Panc1 (cell line): ENCODE measurements around the gene PTPRO.

ENCODE experiments used
- CTCF ChIP-seq: fragments of 450-650 bp; IDR thresholded peaks from 2 replicates; pipeline ENCODE4 v1.5.1; 2017; ENCODE audit warnings: mild to moderate bottlenecking
- POLR2AphosphoS5 ChIP-seq: IDR thresholded peaks from 2 replicates; pipeline ENCODE4 v1.6.1; 2012; ENCODE audit warnings: mild to moderate bottlenecking, low read depth, low read length, moderate library complexity
- REST ChIP-seq, 2 experiments: IDR thresholded peaks; 2 replicates each; pipeline ENCODE4 v1.6.1; 2011 to 2012; ENCODE audit warnings: low read depth in 2 of 2, control low read depth in 1 of 2, low read length in 1 of 2, mild to moderate bottlenecking in 1 of 2, moderate library complexity in 1 of 2; ENCODE audit not compliant: insufficient read depth in 1 of 2
- SIN3A ChIP-seq: IDR thresholded peaks from 2 replicates; pipeline ENCODE4 v1.6.1; 2012; ENCODE audit warnings: low read depth, mild to moderate bottlenecking, low read length, moderate library complexity, borderline replicate concordance; ENCODE audit not compliant: insufficient read depth

DNA sequence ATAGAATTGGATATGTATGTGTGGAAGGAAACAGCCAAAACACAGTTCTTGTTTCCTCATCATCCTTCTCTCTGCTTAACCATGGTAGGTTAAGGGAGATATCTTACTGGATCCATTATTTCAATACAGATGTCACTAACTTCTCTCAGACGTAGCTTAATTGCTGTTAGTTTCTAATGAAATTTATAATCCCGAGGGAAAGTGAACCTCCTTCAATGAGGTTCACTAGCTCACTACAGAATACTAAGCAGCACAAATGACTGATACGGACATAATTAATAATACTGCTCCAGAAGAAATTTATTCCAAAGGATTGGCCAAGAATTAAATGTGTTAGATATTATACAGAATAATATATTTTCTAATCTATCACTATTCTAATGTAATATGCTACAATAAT is 28.6 kb upstream of the PTPRO start:
- no peak for TF ChIP-seq CTCF
- TF ChIP-seq SIN3A: no peak
- no peak for TF ChIP-seq POLR2AphosphoS5
- TF ChIP-seq REST (IDR thresholded peaks at IDR 0.05; ENCODE audit: insufficient read depth in 1 of 2, low read depth in 2 of 2, low read length in 1 of 2): no peak
